GM12878 (cell line): ENCODE data around the gene C1orf50. TPM values are rescaled to one million over a fixed set of nuclear protein-coding genes. Genes with fewer than 3 reads are reported as not detected.

Source experiments
- ATAC-seq: fragments of 200-7000 bp; cut with Tn5 transposase; 3 replicates; pipeline ENCODE4 v1.9.1; 2020; ENCODE audit warnings: mild to moderate bottlenecking, moderate library complexity
- BruUV-seq: library from RNA; stranded (reverse); fragments of 400-500 nt; replicated peaks from 2 replicates; lab custom pipeline; 2021; lab: Mats Ljungman, UMichigan
- CTCF ChIA-PET: fragments of 300-600 bp; sonication (Branson Sonifier 250); formaldehyde crosslinking; extraction: SDS; loops from one replicate; lab custom pipeline; 2021; ENCODE audit warnings: inconsistent platforms; lab: Yijun Ruan, JAX
- POLR2A ChIA-PET: fragments of 350-600 bp; formaldehyde crosslinking; extraction: SDS; loops from one replicate; lab custom pipeline; 2021; ENCODE audit warnings: inconsistent platforms; lab: Charles Lee
- RAD21 ChIA-PET: fragments of 300-600 bp; sonication (Branson Sonifier 250); formaldehyde crosslinking; loops from one replicate; lab custom pipeline; 2023; ENCODE audit warnings: antibody characterized with exemption; ENCODE audit not compliant: unreplicated experiment; lab: Charles Lee
- SMC1A ChIA-PET: fragments of 300-600 bp; sonication (Branson Sonifier 250); formaldehyde crosslinking; loops from one replicate; lab custom pipeline; 2023; ENCODE audit not compliant: unreplicated experiment, uncharacterized antibody; lab: Charles Lee
- DNase-seq: peaks from one replicate; pipeline ENCODE4 v3.0.0-alpha.2; 2011; ENCODE audit warnings: low read depth, low spot score
- FAIRE-seq: peaks from 3 replicates; lab custom pipeline; 2011; peaks lifted over from hg19 to GRCh38; lab: Jason Lieb, UNC
- H2AFZ ChIP-seq: 2 replicates; pipeline ENCODE4 v1.6.0; 2011; ENCODE audit warnings: low read depth, low read length, control low read depth; ENCODE audit not compliant: control insufficient read depth
- H3K27ac ChIP-seq: 2 replicates; pipeline ENCODE4 v1.5.1; 2011; ENCODE audit warnings: control low read depth; ENCODE audit not compliant: control insufficient read depth, insufficient read depth
- H3K27me3 ChIP-seq, 2 experiments: replicated peaks in 1 of 2; 2 replicates each; pipeline versions ENCODE4 v1.6.0 to v1.6.1; 2011; ENCODE audit warnings: low read length in 1 of 2; ENCODE audit not compliant: control insufficient read depth in 2 of 2, insufficient read depth in 2 of 2
- H3K36me3 ChIP-seq, 2 experiments: 2 replicates each; pipeline ENCODE4 v1.5.1; 2011; ENCODE audit warnings: low read length in 1 of 2; ENCODE audit not compliant: control insufficient read depth in 2 of 2, insufficient read depth in 2 of 2
- H3K4me1 ChIP-seq: 2 replicates; pipeline ENCODE4 v1.6.1; 2011; ENCODE audit warnings: mild to moderate bottlenecking, low read length, moderate library complexity, mixed read lengths; ENCODE audit not compliant: control insufficient read depth, insufficient read depth
- H3K4me2 ChIP-seq: 2 replicates; pipeline ENCODE4 v1.6.0; 2011; ENCODE audit warnings: control low read depth; ENCODE audit not compliant: control insufficient read depth, insufficient read depth
- H3K4me3 ChIP-seq: fragments of 200-600 bp; sonication (generic); 2 replicates; pipeline ENCODE4 v1.5.1; 2016
- H3K79me2 ChIP-seq: 2 replicates; pipeline ENCODE4 v1.6.0; 2011; ENCODE audit warnings: low read length; ENCODE audit not compliant: control insufficient read depth, insufficient read depth
- H3K9ac ChIP-seq: 2 replicates; pipeline ENCODE4 v1.8.0; 2011; ENCODE audit warnings: low read length, control low read depth, mixed read lengths; ENCODE audit not compliant: control insufficient read depth, insufficient read depth
- H3K9me3 ChIP-seq: replicated peaks from 3 replicates; pipeline ENCODE4 v1.5.1; 2011; ENCODE audit warnings: mild to moderate bottlenecking, low read length; ENCODE audit not compliant: control insufficient read depth, insufficient read depth
- H4K20me1 ChIP-seq: 2 replicates; pipeline ENCODE4 v1.6.0; 2011; ENCODE audit not compliant: control insufficient read depth, insufficient read depth
- CHD1 ChIP-seq: IDR thresholded peaks from 2 replicates; pipeline ENCODE4 v1.6.1; 2012; ENCODE audit warnings: low read depth, low read length, improper control_type of control experiment
- EP300 ChIP-seq, 2 experiments: fragments of 150-350 bp in 1 of 2; IDR thresholded peaks; 2 replicates each; pipeline ENCODE4 v1.6.1; 2011 to 2012; ENCODE audit warnings: low read depth in 2 of 2, low read length in 2 of 2, borderline replicate concordance in 1 of 2, improper control_type of control experiment in 1 of 2, inconsistent platforms in 1 of 2; ENCODE audit not compliant: control insufficient read depth in 1 of 2
- ESRRA ChIP-seq: IDR thresholded peaks from 2 replicates; pipeline ENCODE4 v1.6.1; 2012; ENCODE audit warnings: mild to moderate bottlenecking, low read length, improper control_type of control experiment
- KLF5 ChIP-seq: fragments of 450-650 bp; IDR thresholded peaks from 2 replicates; pipeline ENCODE4 v1.6.1; 2014; ENCODE audit warnings: mild to moderate bottlenecking; ENCODE audit not compliant: partially characterized antibody
- NFIC ChIP-seq: IDR thresholded peaks from 2 replicates; pipeline ENCODE4 v1.6.1; 2012; ENCODE audit warnings: low read depth, mild to moderate bottlenecking, inconsistent platforms, low read length, moderate library complexity
- SUPT20H ChIP-seq: IDR thresholded peaks from 2 replicates; pipeline ENCODE4 v1.6.1; 2011; ENCODE audit warnings: low read depth, mild to moderate bottlenecking, low read length, moderate library complexity, borderline replicate concordance; ENCODE audit not compliant: control insufficient read depth
- SUZ12 ChIP-seq: fragments of 200-600 bp; sonication (generic); IDR thresholded peaks from one replicate; pipeline ENCODE4 v1.6.1; 2018; ENCODE audit warnings: antibody characterized with exemption, mild to moderate bottlenecking; ENCODE audit not compliant: unreplicated experiment
- TCF7 ChIP-seq: IDR thresholded peaks from 2 replicates; pipeline ENCODE4 v1.6.1; 2014; ENCODE audit warnings: antibody characterized with exemption, borderline replicate concordance
- YY1 ChIP-seq: IDR thresholded peaks from 2 replicates; pipeline ENCODE4 v1.6.1; 2011; ENCODE audit warnings: low read depth, mild to moderate bottlenecking, low read length
- ZNF207 ChIP-seq: fragments of 450-650 bp; IDR thresholded peaks from 2 replicates; pipeline ENCODE4 v1.6.1; 2014; ENCODE audit warnings: antibody characterized with exemption, mild to moderate bottlenecking, borderline replicate concordance
- ZZZ3 ChIP-seq: IDR thresholded peaks from 2 replicates; pipeline ENCODE4 v1.6.1; 2011; ENCODE audit warnings: low read depth; ENCODE audit not compliant: control insufficient read depth, insufficient read length
- WGBS: methylation state at CpG from one replicate; pipeline ENCODE4 v1.1.6; 2016; ENCODE audit warnings: low lambda C conversion rate; ENCODE audit not compliant: insufficient replicate concordance, insufficient coverage; ENCODE audit errors: missing lambda C conversion rate; 5-methylcytosine and 5-hydroxymethylcytosine counted together
- in situ Hi-C: fragments of 300-500 bp; cut with MboI; formaldehyde crosslinking; loops from 9 replicates; pipeline ENCODE4 v1.14.3; 2018; ENCODE audit warnings: mixed read lengths
- intact Hi-C: fragments of 100-400 bp; cut with micrococcal nuclease; formaldehyde crosslinking; loops from one replicate; pipeline ENCODE4 v1.14.2; 2022; ENCODE audit not compliant: unreplicated experiment
- polyA plus RNA-seq, 11 experiments: library from polyadenylated mRNA; depleted of rRNA in 4 of 11; unstranded in 6 of 11; stranded (reverse) in 5 of 11; fragments of >200 nt; fragmentation: Nextera tagmentation in 4 of 11; fragmentation: Illumina TruSeq in 1 of 11; extraction: Ambion mirVana in 4 of 11; extraction: Trizol in 1 of 11; gene quantifications; 1 replicate in 1 of 11; 2 replicates in 10 of 11; pipeline versions ENCODE4 v1.2.1 to v1.2.3, GENCODE V29; 2011 to 2016; ENCODE audit warnings: inconsistent platforms in 2 of 11, missing spikeins in 2 of 11, low read depth in 1 of 11
- total RNA-seq, 4 experiments: library from RNA; depleted of rRNA in 3 of 4; stranded (reverse); fragments of >200 nt in 3 of 4; fragmentation: Illumina TruSeq in 1 of 4; extraction: Trizol in 1 of 4; gene quantifications; 2 replicates each; pipeline versions ENCODE4 v1.2.1 to v1.2.3, GENCODE V29; 2013 to 2021
- TF ChIP-seq, protein P1 (sequence below): IDR thresholded peaks from 2 replicates; pipeline ENCODE4 v1.6.1; 2012; ENCODE audit warnings: mild to moderate bottlenecking, low read depth, low read length
- TF ChIP-seq, protein P2 (sequence below): IDR thresholded peaks from 2 replicates; pipeline ENCODE4 v1.6.1; 2012; ENCODE audit warnings: low read depth, low read length, improper control_type of control experiment
- TF ChIP-seq, protein P3 (sequence below): IDR thresholded peaks from 2 replicates; pipeline ENCODE4 v1.6.1; 2011; ENCODE audit warnings: mild to moderate bottlenecking, low read depth, low read length, moderate library complexity; ENCODE audit not compliant: insufficient replicate concordance

C1orf50 gene
- total and polyA plus RNA-seq, 10 of the 15 experiments (the other 5 are each of a cell fraction or from before 2014, with no cell fraction given) = 1.2 to 10.7 (median 6.7) TPM

DNA sequence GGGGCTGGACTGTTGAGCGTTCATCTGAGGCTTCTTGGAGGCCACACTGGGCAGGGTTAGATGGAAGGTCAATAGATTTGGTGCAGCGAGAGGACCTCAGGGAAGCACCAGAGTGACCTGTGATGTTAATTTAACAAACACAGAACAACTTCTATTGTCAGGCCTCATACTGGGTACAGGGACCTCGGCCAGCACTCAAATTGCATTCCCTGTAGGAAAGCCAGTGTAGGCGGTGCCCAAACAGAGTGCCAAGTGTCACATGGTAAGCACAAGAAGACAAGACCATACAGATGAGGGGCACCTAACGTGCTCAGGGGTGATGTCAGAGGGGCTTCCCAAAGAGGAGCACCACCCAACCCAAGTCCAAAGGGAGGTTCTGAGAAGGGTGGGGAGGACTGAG lies 19.0 kb downstream of the C1orf50 start:
- Histone ChIP-seq H3K27me3 (no peaks in the 10 kb centered on the region), H2AFZ (no peak overlapping the region)
- BruUV-seq = no TSS peak
- TF ChIP-seq, protein P1, sequence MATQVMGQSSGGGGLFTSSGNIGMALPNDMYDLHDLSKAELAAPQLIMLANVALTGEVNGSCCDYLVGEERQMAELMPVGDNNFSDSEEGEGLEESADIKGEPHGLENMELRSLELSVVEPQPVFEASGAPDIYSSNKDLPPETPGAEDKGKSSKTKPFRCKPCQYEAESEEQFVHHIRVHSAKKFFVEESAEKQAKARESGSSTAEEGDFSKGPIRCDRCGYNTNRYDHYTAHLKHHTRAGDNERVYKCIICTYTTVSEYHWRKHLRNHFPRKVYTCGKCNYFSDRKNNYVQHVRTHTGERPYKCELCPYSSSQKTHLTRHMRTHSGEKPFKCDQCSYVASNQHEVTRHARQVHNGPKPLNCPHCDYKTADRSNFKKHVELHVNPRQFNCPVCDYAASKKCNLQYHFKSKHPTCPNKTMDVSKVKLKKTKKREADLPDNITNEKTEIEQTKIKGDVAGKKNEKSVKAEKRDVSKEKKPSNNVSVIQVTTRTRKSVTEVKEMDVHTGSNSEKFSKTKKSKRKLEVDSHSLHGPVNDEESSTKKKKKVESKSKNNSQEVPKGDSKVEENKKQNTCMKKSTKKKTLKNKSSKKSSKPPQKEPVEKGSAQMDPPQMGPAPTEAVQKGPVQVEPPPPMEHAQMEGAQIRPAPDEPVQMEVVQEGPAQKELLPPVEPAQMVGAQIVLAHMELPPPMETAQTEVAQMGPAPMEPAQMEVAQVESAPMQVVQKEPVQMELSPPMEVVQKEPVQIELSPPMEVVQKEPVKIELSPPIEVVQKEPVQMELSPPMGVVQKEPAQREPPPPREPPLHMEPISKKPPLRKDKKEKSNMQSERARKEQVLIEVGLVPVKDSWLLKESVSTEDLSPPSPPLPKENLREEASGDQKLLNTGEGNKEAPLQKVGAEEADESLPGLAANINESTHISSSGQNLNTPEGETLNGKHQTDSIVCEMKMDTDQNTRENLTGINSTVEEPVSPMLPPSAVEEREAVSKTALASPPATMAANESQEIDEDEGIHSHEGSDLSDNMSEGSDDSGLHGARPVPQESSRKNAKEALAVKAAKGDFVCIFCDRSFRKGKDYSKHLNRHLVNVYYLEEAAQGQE = no peak
- TF ChIP-seq EP300 (IDR thresholded peaks at IDR 0.05; ENCODE audit: borderline replicate concordance in 1 of 2, control insufficient read depth in 1 of 2, low read depth in 2 of 2, low read length in 2 of 2) = no peak
- TF ChIP-seq SUPT20H = no peak
- TF ChIP-seq, protein P2, sequence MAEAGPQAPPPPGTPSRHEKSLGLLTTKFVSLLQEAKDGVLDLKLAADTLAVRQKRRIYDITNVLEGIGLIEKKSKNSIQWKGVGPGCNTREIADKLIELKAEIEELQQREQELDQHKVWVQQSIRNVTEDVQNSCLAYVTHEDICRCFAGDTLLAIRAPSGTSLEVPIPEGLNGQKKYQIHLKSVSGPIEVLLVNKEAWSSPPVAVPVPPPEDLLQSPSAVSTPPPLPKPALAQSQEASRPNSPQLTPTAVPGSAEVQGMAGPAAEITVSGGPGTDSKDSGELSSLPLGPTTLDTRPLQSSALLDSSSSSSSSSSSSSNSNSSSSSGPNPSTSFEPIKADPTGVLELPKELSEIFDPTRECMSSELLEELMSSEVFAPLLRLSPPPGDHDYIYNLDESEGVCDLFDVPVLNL = no peak
- TF ChIP-seq TCF7 = no peak
- no peak for TF ChIP-seq KLF5
- no peak for TF ChIP-seq ZNF207
- TF ChIP-seq NFIC = no peak
- TF ChIP-seq YY1 = no peak
- no peak for TF ChIP-seq ZZZ3
- TF ChIP-seq, protein P3, sequence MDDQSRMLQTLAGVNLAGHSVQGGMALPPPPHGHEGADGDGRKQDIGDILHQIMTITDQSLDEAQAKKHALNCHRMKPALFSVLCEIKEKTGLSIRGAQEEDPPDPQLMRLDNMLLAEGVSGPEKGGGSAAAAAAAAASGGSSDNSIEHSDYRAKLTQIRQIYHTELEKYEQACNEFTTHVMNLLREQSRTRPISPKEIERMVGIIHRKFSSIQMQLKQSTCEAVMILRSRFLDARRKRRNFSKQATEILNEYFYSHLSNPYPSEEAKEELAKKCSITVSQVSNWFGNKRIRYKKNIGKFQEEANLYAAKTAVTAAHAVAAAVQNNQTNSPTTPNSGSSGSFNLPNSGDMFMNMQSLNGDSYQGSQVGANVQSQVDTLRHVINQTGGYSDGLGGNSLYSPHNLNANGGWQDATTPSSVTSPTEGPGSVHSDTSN = no peak
- no peak for TF ChIP-seq SUZ12
- no peak for TF ChIP-seq CHD1
- no peak for TF ChIP-seq ESRRA
- TF ChIP-seq, all 136 proteins: peak for 0
- peaks cover 3% of the 10 kb centered on the region; the same call in 1 of the 2 replicates for H3K4me1 ChIP-seq
- 85% methylated on average over 5 of the region's 5 CpGs for WGBS
- H3K27ac ChIP-seq = no peak overlapping the region
- no peaks in the 10 kb centered on the region for H3K79me2 ChIP-seq
- SMC1A ChIA-PET = no interaction called here
- no peaks in the 10 kb centered on the region; the same call in 1 of the 2 replicates for H4K20me1 ChIP-seq
- intact Hi-C loops (no loop called here), in situ Hi-C loops (no loop called here)
- no peak overlapping the region for H3K4me3 ChIP-seq
- CTCF ChIA-PET = no interaction called here
- DNase-seq (no peak), ATAC-seq (no peak), FAIRE-seq (no peak)
- no peaks in the 10 kb centered on the region for H3K9me3 ChIP-seq
- H3K36me3 ChIP-seq = peaks cover 0 to 4% of the 10 kb centered on the region in 2 experiments; a peak in 1 of 4 replicates
- RAD21 ChIA-PET = no interaction called here
- POLR2A ChIA-PET = no interaction called here
- no peak overlapping the region for H3K9ac ChIP-seq
- H3K4me2 ChIP-seq = no peak overlapping the region
